OCI-LY1 (cell line): Measurements from ENCODE around the gene DRC7.

Source experiments
- H2AFZ ChIP-seq: fragments of 200-600 bp; sonication (generic), shearing (Covaris generic); 2 replicates; pipeline ENCODE4 v1.6.0; 2014; ENCODE audit warnings: antibody characterized with exemption, mild to moderate bottlenecking, low read length
- H3F3A ChIP-seq: fragments of 200-600 bp; sonication (generic), shearing (Covaris generic); 2 replicates; pipeline ENCODE4 v1.6.0; 2014; ENCODE audit warnings: mild to moderate bottlenecking, antibody characterized with exemption, low read length, moderate library complexity; ENCODE audit not compliant: insufficient read depth
- H3K27ac ChIP-seq: fragments of 200-600 bp; sonication (generic); 2 replicates; pipeline ENCODE4 v1.5.1; 2014; ENCODE audit warnings: low read length, mixed run types, mild to moderate bottlenecking, low read depth; ENCODE audit not compliant: poor library complexity, severe bottlenecking
- H3K27me3 ChIP-seq: fragments of 200-600 bp; sonication (generic); 2 replicates; pipeline ENCODE4 v1.6.0; 2014; ENCODE audit warnings: antibody characterized with exemption, mild to moderate bottlenecking, low read length, moderate library complexity; ENCODE audit not compliant: insufficient read depth
- H3K36me3 ChIP-seq: fragments of 200-600 bp; sonication (generic); 2 replicates; pipeline ENCODE4 v1.6.1; 2014; ENCODE audit warnings: mild to moderate bottlenecking, antibody characterized with exemption, low read length, moderate library complexity, mixed read lengths; ENCODE audit not compliant: insufficient read depth
- H3K4me1 ChIP-seq: fragments of 200-600 bp; sonication (generic); 2 replicates; pipeline ENCODE4 v1.5.1; 2014; ENCODE audit warnings: mild to moderate bottlenecking, low read length, moderate library complexity; ENCODE audit not compliant: insufficient read depth, severe bottlenecking
- H3K4me2 ChIP-seq: fragments of 200-600 bp; sonication (generic), shearing (Covaris generic); 2 replicates; pipeline ENCODE4 v1.6.1; 2014; ENCODE audit warnings: low read length
- H3K4me3 ChIP-seq: fragments of 200-600 bp; sonication (generic); 2 replicates; pipeline ENCODE4 v1.5.1; 2014; ENCODE audit warnings: low read length, low read depth, mild to moderate bottlenecking, mixed read lengths; ENCODE audit not compliant: poor library complexity, severe bottlenecking
- H3K79me2 ChIP-seq: fragments of 200-600 bp; shearing (Covaris generic); 2 replicates; pipeline ENCODE4 v1.6.1; 2016; ENCODE audit warnings: mixed run types, low read length, mixed read lengths; ENCODE audit not compliant: insufficient read depth
- H3K9ac ChIP-seq: fragments of 200-600 bp; sonication (generic), shearing (Covaris generic); 2 replicates; pipeline ENCODE4 v1.6.1; 2014; ENCODE audit warnings: mild to moderate bottlenecking, low read length, mixed read lengths
- H3K9me2 ChIP-seq: fragments of 200-600 bp; sonication (generic), shearing (Covaris generic); 2 replicates; pipeline ENCODE4 v1.6.1; 2014; ENCODE audit warnings: low read depth, mild to moderate bottlenecking, low read length, mixed read lengths
- H3K9me3 ChIP-seq: fragments of 200-600 bp; shearing (Covaris generic); 2 replicates; pipeline ENCODE4 v1.6.1; 2014; ENCODE audit warnings: low read length, mixed read lengths
- H4K20me1 ChIP-seq: fragments of 200-600 bp; sonication (generic), shearing (Covaris generic); 2 replicates; pipeline ENCODE4 v1.6.0; 2016; ENCODE audit warnings: mild to moderate bottlenecking, low read length; ENCODE audit not compliant: insufficient read depth
- CTCF ChIP-seq: fragments of 200-600 bp; sonication (generic), shearing (Covaris generic); IDR thresholded peaks from 2 replicates; pipeline ENCODE4 v1.5.1; 2017; ENCODE audit warnings: mild to moderate bottlenecking, antibody characterized with exemption, low read length, moderate library complexity, mixed read lengths
- EZH2 ChIP-seq: fragments of 200-600 bp; sonication (generic), shearing (Covaris generic); IDR thresholded peaks from 2 replicates; pipeline ENCODE4 v1.8.0; 2017; ENCODE audit warnings: borderline replicate concordance, mixed run types, mild to moderate bottlenecking, antibody characterized with exemption, low read length, moderate library complexity, mixed read lengths

Gene DRC7

GRCh38 chr16:57653936-57654335 is 40.7 kb upstream of the DRC7 start:
- no peak overlapping the region for H3K4me3 ChIP-seq
- TF ChIP-seq CTCF (no peak), EZH2 (no peak)
- no peaks in the 10 kb centered on the region for H3K36me3 ChIP-seq
- no peaks in the 10 kb centered on the region for H3K4me1 ChIP-seq
- no peaks in the 10 kb centered on the region for H3K9me3 ChIP-seq
- no peak overlapping the region for H2AFZ ChIP-seq
- no peak overlapping the region for H3K4me2 ChIP-seq
- H3K27me3 ChIP-seq, result 0 out of 2 replicates have a peak, but pooled peaks cover 10% of the 10 kb centered on the region
- no peaks in the 10 kb centered on the region for H3K9me2 ChIP-seq
- no peaks in the 10 kb centered on the region for H3F3A ChIP-seq
- no peaks in the 10 kb centered on the region for H3K79me2 ChIP-seq
- no peaks in the 10 kb centered on the region for H4K20me1 ChIP-seq
- no peak overlapping the region for H3K27ac ChIP-seq
- H3K9ac ChIP-seq, result no peak overlapping the region

GRCh38 chr16:57656342-57656955 is 38.2 kb upstream of the DRC7 start:
- 0 out of 2 replicates have a peak, but pooled peaks cover 7% of the 10 kb centered on the region for H3K27me3 ChIP-seq
- no peaks in the 10 kb centered on the region for H3K9me2 ChIP-seq
- no peaks in the 10 kb centered on the region for H3K9me3 ChIP-seq
- H3K9ac ChIP-seq, result no peak overlapping the region
- no peaks in the 10 kb centered on the region for H3F3A ChIP-seq
- TF ChIP-seq EZH2 (no peak), CTCF (no peak)
- no peaks in the 10 kb centered on the region for H4K20me1 ChIP-seq
- no peak overlapping the region for H3K4me2 ChIP-seq
- no peak overlapping the region for H3K4me3 ChIP-seq
- H3K27ac ChIP-seq, result no peak overlapping the region
- no peak overlapping the region for H2AFZ ChIP-seq
- no peaks in the 10 kb centered on the region for H3K4me1 ChIP-seq
- H3K36me3 ChIP-seq, result no peaks in the 10 kb centered on the region
- no peaks in the 10 kb centered on the region for H3K79me2 ChIP-seq

GRCh38 chr16:57657228-57657627 is 37.4 kb upstream of the DRC7 start:
- Histone ChIP-seq H3K9ac (no peak overlapping the region), H3K9me2 (no peaks in the 10 kb centered on the region), H3K27me3 (0 out of 2 replicates have a peak, but pooled peaks cover 7% of the 10 kb centered on the region), H3K4me1 (no peaks in the 10 kb centered on the region), H3K36me3 (no peaks in the 10 kb centered on the region), H4K20me1 (no peaks in the 10 kb centered on the region), H3K4me3 (no peak overlapping the region), H3F3A (no peaks in the 10 kb centered on the region), H3K4me2 (no peak overlapping the region), H3K9me3 (no peaks in the 10 kb centered on the region), H3K79me2 (no peaks in the 10 kb centered on the region), H2AFZ (no peak overlapping the region), H3K27ac (no peak overlapping the region)
- TF ChIP-seq CTCF, result no peak
- TF ChIP-seq EZH2, result no peak
